Kidney epithelial cell (primary cell): ENCODE data around the gene TMEM128. TPM values are rescaled to one million over a fixed set of nuclear protein-coding genes. Genes with fewer than 3 reads are reported as not detected.

ENCODE experiments used
- DNase-seq: peaks from one replicate; pipeline ENCODE4 v3.0.0-alpha.2; 2010; ENCODE audit warnings: low read depth
- H3K27me3 ChIP-seq: 2 replicates; pipeline ENCODE4 v1.6.0; 2011; ENCODE audit warnings: low read length; ENCODE audit not compliant: control insufficient read depth, insufficient read depth
- H3K36me3 ChIP-seq: 2 replicates; pipeline ENCODE4 v1.5.1; 2011; ENCODE audit warnings: low read length; ENCODE audit not compliant: control insufficient read depth, insufficient read depth
- H3K4me3 ChIP-seq: 2 replicates; pipeline ENCODE4 v1.5.1; 2011; ENCODE audit warnings: low read depth, mild to moderate bottlenecking, control low read depth, low read length
- CTCF ChIP-seq: IDR thresholded peaks from 2 replicates; pipeline ENCODE4 v1.5.1; 2011; ENCODE audit warnings: mild to moderate bottlenecking, moderate library complexity, low read length, control low read depth, inconsistent platforms; ENCODE audit not compliant: insufficient read depth, poor library complexity, severe bottlenecking
- total RNA-seq: library from RNA; depleted of rRNA; stranded (reverse); fragments of >200 nt; gene quantifications from 2 replicates; pipeline ENCODE4 v1.2.3, GENCODE V29; 2015

The TMEM128 gene
- total RNA-seq, 1 donor from 2014 or later = 39.1 TPM

- Histone ChIP-seq H3K4me3 (no peak overlapping the region), H3K36me3 (no peaks in the 10 kb centered on the region), H3K27me3 (peaks cover 41% of the 10 kb centered on the region)
- TF ChIP-seq CTCF = no peak
- no peak for DNase-seq
Measured at GRCh38 chr4:4228356-4228668, 19.7 kb downstream of the TMEM128 start.

- Histone ChIP-seq H3K4me3 (no peak overlapping the region), H3K27me3 (peaks cover 41% of the 10 kb centered on the region), H3K36me3 (no peaks in the 10 kb centered on the region)
- DNase-seq = no peak
- TF ChIP-seq CTCF = no peak
Measured at GRCh38 chr4:4227510-4228355, 20.3 kb downstream of the TMEM128 start.

GRCh38 chr4:4226606-4227438 is 21.2 kb downstream of the TMEM128 start, which contains the start of gene OTOP1:
Gene OTOP1, minus strand, starts transcription at chr4:4226929. Its CDS starts 65 bp downstream, at chr4:4226864.
- no peaks in the 10 kb centered on the region for H3K36me3 ChIP-seq

GRCh38 chr4:4225915-4226605 is 22.0 kb downstream of the TMEM128 start:
- Histone ChIP-seq H3K4me3 (no peak overlapping the region), H3K36me3 (no peaks in the 10 kb centered on the region), H3K27me3 (peaks cover 41% of the 10 kb centered on the region)
- TF ChIP-seq CTCF = no peak
- no peak for DNase-seq

More at GRCh38 chr4:4226606-4227438, 21.2 kb downstream of the TMEM128 start, which contains the start of gene OTOP1:
- no peak for TF ChIP-seq CTCF
- DNase-seq = no peak
- Histone ChIP-seq H3K4me3 (no peak within 1 kb of the TSS), H3K27me3 (peaks cover 41% of the 10 kb centered on the region)

- DNase-seq = no peak
- H3K4me3 ChIP-seq = no peak overlapping the region
- H3K36me3 ChIP-seq = no peaks in the 10 kb centered on the region
- no peak for TF ChIP-seq CTCF
- no peaks in the 10 kb centered on the region for H3K27me3 ChIP-seq
Measured at GRCh38 chr4:4217113-4217512, 30.9 kb downstream of the TMEM128 start.
